Vagina (tissue), 2 donors: ENCODE measurements around the gene ARHGEF28.

Source experiments
- POLR2A ChIP-seq, 2 donors: fragments of 450-650 bp; IDR thresholded peaks; one replicate each; pipeline ENCODE4 v1.6.1; 2017; ENCODE audit warnings: antibody characterized with exemption in 2 of 2, mild to moderate bottlenecking in 2 of 2, moderate library complexity in 2 of 2
- POLR2AphosphoS5 ChIP-seq, 2 donors: sonication (generic); formaldehyde crosslinking; IDR thresholded peaks; one replicate each; pipeline ENCODE4 v1.9.0; 2017; ENCODE audit warnings: antibody characterized with exemption in 2 of 2, mild to moderate bottlenecking in 2 of 2, low read depth in 1 of 2; ENCODE audit not compliant: insufficient read depth in 1 of 2
- TF ChIP-seq, protein P1 (sequence below), 3 experiments: fragments of 450-650 bp in 2 of 3; fragments of 200-600 bp in 1 of 3; sonication (generic) in 1 of 3; IDR thresholded peaks; one replicate each; pipeline ENCODE4 v1.5.1; 2017 to 2019; ENCODE audit warnings: antibody characterized with exemption in 3 of 3, mild to moderate bottlenecking in 2 of 3, moderate library complexity in 2 of 3

GRCh38 chr5:73709536-73710129, 83.6 kb downstream of the ARHGEF28 start:
- TF ChIP-seq, protein P1, sequence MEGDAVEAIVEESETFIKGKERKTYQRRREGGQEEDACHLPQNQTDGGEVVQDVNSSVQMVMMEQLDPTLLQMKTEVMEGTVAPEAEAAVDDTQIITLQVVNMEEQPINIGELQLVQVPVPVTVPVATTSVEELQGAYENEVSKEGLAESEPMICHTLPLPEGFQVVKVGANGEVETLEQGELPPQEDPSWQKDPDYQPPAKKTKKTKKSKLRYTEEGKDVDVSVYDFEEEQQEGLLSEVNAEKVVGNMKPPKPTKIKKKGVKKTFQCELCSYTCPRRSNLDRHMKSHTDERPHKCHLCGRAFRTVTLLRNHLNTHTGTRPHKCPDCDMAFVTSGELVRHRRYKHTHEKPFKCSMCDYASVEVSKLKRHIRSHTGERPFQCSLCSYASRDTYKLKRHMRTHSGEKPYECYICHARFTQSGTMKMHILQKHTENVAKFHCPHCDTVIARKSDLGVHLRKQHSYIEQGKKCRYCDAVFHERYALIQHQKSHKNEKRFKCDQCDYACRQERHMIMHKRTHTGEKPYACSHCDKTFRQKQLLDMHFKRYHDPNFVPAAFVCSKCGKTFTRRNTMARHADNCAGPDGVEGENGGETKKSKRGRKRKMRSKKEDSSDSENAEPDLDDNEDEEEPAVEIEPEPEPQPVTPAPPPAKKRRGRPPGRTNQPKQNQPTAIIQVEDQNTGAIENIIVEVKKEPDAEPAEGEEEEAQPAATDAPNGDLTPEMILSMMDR (IDR thresholded peaks at IDR 0.05): no peak
- TF ChIP-seq POLR2AphosphoS5 (IDR thresholded peaks at IDR 0.05; ENCODE audit: insufficient read depth in 1 of 2, low read depth in 1 of 2) (no peak), POLR2A (IDR thresholded peaks at IDR 0.05) (no peak)
